Right renal pelvis (tissue), 4 donors: ENCODE results near the gene VEGFC. TPM values are rescaled to one million over a fixed set of nuclear protein-coding genes. Genes with fewer than 3 reads are reported as not detected.

Experiments
- DNase-seq, 4 donors: peaks; one replicate each; pipeline ENCODE4 v3.0.0-alpha.2; 2013; ENCODE audit warnings: low read depth in 4 of 4, low spot score in 3 of 4, missing footprints in 1 of 4
- polyA plus RNA-seq, 4 donors: library from polyadenylated mRNA; unstranded; fragments of 120-200 nt; gene quantifications; one replicate each; pipeline ENCODE4 v1.2.1, GENCODE V29; 2013; ENCODE audit not compliant: insufficient read length in 4 of 4

VEGFC gene
- polyA plus RNA-seq, 4 donors, result 19.0 to 21.4 (median 20.6) TPM

- no peak for DNase-seq
These were observed 83.3 kb downstream of the VEGFC start for GRCh38 chr4:176709417-176709816.

- DNase-seq, result no peak
These were observed 83.9 kb downstream of the VEGFC start for GRCh38 chr4:176708771-176709311.

GRCh38 chr4:176690716-176691115 lies 102.0 kb downstream of the VEGFC start:
- no peak for DNase-seq

DNA sequence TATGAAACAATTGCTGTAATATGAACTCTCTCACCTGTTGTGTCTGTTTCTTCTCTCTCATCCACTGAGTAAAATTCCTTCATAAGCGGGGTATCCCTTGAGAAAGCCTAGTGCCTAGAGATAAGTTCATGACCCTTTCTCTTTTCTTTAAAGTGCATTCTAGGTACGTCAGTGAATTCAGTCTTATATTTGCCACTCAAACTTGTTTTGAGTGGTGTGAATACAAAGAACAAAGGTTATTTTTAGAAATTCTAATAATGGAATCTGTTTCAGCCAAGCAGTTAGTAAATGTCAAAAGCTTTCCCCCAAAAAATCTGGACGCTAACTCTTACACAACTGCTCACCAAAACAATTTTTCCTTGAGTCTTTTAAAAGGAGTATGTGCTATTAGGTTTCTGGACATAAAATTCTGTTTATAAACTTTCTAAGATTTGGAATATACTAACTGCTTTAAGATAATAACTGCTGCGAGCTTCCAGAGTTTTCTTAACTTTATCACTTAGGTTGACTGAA lies 112.0 kb downstream of the VEGFC start:
- no peak for DNase-seq

DNA sequence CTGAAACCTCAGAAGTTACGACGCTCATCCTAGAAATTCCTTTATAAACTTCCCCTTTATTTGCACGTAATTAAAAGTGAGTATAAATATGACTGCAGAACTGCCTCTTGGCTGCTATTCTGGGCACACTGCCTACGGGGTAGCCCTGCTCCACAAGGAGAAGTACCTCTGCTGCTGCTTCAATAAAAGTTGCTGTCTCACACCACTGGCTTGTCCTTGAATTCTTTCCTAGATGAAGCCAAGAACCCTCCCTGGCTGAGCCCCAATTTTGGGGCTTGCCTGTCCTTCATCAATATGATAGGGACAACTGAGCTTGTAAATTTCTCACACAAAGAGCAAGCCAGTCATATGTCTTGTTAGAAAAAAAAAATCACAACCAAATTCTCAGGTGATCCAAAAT lies 115.8 kb downstream of the VEGFC start:
- no peak for DNase-seq

GRCh38 chr4:176675810-176676209 lies 116.9 kb downstream of the VEGFC start:
- DNase-seq, result no peak

- DNase-seq, result no peak
These were observed 121.2 kb downstream of the VEGFC start for GRCh38 chr4:176671532-176671931.

- no peak for DNase-seq
These were observed 124.4 kb downstream of the VEGFC start for GRCh38 chr4:176668324-176668723.

DNA sequence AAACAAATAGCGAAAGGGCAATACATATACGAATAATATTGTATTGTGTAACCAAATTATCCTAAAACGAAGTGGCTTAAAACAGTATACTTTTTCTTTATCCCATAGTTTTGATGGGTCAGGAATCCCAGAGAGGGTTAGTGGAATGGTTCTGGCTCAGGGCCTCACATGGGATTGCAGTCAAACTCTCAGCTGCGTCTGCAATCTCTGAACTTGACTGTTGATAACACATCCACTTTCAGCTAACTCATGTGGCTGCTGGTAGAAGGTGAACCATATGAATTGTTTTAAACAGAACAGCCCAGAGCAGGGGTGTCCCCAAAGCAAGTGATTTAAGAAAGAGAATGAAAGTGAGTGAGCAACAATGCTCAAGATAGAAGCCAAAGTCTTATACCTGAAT lies 127.8 kb downstream of the VEGFC start:
- no peak for DNase-seq

DNA sequence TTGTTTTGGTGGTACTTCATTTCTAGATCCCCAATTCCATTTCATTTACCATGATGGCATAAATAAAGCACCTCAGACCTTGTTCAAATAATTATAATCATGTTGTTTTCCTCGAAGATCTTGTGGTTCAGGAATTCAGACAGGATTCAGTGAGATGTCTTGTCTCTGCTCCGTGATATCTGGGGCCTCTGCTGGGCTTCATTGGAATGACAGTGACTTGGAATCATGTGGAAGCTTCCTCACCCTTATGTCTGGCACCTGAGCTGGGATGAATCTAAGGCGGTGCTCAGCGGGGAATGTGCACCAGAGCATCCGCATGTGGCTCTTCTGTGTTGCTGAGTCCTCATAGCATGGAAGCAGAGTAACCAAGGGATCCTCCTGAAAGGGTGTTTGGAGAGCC lies 132.2 kb downstream of the VEGFC start:
- DNase-seq, result no peak

DNA sequence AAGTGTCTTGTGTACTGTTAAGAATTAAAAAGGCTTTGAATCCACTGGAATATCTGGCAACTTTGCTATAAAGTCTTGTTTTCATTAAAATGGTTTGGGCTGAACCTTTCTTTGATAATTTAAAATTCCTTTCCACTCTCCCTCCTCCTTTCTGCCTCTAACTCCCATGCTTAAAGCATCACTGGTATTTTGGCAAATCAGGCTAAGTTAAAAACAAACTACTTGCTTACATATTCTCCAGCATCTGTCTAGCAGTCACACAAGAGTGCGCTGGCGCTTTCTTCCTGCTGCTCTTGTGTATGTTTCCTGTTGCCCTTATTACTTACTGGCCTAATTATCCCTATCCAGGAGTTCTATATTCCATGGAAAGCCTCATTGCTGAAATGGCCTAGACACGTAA lies 136.6 kb downstream of the VEGFC start:
- no peak for DNase-seq

GRCh38 chr4:176654565-176655216 lies 138.0 kb downstream of the VEGFC start:
- no peak for DNase-seq

DNA sequence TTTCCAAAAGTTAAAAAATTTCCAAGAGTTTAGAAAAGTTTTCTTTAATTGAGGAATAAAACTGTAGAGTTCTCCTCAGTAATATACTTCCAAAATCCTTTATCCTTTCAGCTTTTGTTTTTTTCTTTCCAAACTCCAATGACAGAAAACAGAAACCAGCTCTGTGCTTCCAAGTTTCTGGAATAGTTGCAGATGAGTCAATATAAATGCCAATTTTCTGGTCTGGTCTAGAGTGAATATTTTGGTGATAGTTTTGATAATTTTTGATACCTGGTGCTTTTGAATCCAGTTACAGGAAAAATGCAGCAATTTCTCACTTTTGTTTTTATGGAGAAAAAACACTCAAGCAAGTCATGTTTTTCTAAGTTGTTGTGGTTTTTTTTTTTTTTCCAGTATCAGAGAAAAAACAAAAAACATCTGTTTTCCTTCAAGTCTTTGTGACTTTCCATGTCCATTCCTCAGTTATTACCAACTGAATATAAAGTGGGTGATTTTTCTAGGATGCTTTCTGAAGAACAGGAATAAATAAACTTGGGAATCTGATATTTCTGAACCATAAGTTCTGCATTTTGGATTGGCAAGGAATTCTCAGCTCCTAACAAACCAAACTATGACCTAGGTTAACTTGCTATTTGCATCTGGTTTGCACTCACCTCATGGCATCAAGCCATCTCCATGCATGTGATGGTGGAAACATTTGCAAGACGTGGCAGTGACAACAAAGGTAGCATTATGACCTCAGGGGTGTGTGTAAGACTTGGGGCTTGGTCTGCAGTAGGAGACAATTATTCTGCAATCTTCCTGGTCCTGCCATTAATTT lies 139.1 kb downstream of the VEGFC start:
- DNase-seq, result no peak

DNA sequence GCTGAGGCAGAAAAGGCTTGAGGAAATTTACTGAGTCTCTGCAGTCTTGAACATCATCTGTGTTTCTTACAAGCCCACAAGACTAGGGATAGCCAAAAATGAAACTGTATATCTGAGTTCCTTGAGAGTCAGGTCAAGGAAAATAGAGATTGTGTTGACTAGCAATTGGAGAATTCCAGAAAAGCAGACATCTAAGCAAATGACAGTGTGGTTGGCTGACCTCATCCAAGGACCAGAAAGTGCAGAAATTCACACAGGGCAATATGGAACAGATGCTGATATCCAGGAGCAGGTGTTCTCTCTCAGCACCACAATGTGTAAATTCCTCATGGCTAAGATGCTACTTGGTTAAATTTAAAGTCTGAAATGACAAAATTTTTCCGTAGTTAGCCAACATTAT lies 146.4 kb downstream of the VEGFC start:
- no peak for DNase-seq

- DNase-seq, result no peak
These were observed 147.3 kb downstream of the VEGFC start for GRCh38 chr4:176645246-176645960.

GRCh38 chr4:176642472-176642871 lies 150.2 kb downstream of the VEGFC start:
- no peak for DNase-seq

DNA sequence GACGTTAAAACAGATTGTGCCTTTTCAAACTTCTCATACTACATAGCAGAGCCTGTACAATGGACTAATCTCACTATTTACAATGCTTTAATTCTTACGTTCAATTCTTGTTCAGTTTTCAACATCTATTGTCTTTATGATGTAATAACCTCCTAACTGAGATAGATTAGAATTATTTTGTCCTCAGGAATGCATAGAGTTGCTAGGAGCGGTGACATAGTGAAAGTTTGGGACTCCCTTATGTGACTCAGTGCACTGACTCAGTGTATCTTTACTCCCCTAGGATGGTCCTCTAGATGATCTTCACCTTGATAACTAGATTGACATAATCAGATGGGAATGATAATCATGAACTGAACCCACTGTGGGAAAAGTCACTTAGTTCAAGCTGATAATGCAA lies 151.5 kb downstream of the VEGFC start:
- DNase-seq, result no peak

GRCh38 chr4:176638992-176639391 lies 153.7 kb downstream of the VEGFC start:
- DNase-seq, result no peak

GRCh38 chr4:176636292-176636691 lies 156.4 kb downstream of the VEGFC start:
- DNase-seq, result no peak

DNA sequence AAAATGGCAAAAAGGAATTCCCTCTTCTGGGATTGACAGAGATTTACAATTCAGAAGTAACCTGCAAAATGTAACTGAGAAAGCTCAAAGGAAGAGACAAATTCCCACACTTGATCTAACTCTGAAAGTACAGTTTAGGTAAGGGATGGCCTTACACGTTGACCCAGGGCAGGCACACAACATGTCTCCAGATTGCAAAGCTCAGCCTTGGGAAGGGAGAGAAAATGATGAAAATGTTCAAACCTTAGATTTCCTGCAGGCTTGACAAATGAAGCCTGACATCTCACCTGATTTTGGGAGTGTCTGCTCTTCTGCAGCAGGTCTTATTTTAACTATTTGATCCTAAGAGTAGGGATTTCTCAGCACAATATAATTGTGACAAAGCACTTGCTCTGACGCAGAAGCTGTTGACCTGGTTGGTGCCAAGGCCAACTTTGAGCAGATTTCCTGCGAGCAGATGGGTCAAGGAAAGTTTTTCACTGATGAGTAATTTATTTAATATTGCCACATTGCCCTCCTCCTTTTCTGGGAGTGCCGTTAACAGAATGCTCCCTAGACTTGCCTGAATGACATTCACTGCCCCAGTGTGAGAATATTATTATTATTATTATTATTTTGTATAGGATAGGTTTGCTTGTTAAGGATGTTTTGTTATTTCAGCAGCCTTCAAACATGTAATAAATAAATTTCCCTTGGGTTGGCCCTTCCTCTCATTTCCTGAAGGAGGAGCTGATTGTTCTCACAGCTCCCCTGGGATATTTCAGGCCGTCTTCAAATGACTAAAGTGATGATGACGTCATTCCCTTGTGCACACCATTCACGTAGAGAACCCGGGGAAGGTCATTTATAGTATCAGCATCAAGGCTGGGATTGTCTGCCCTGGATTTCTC lies 157.1 kb downstream of the VEGFC start:
- no peak for DNase-seq
